ENCODE data around the gene TOM1L2.
A peak's percentile ranks its signal among the peaks of the same experiment; 100 is the strongest.

The TOM1L2 gene

GRCh38 chr17:17994271-17995069 is 22.3 kb upstream of the TOM1L2 start:
- DNase-seq (ENCODE audit: low read depth in 3 of 3): peak in 1 of 3 donors; percentile 17

- no peak for DNase-seq (ENCODE audit: low read depth in 3 of 3)
Measured at GRCh38 chr17:17993852-17994251, 21.7 kb upstream of the TOM1L2 start.

DNA sequence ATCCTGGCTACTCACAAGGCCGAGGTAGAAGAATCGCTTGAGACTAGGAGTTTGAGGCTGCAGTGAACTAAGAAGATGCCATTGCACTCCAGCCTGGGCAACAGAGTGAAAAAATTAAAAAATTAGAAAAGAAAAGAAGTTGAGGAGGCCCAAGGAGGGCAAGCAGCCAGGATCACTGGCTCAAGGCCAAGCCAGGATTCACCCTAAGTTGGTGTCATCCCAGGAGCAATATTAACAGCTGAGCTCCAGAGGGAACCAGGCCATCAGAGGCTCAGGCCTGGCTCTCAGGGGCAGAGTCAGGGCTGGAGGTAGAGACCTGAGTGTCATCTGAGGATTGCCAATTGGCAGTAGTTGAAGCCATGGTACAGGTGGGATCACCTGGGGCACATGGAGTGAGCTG is 21.2 kb upstream of the TOM1L2 start:
- no peak for DNase-seq (ENCODE audit: low read depth in 3 of 3)

GRCh38 chr17:17990282-17990681 is 18.1 kb upstream of the TOM1L2 start:
- no peak for DNase-seq (ENCODE audit: low read depth in 3 of 3)

DNA sequence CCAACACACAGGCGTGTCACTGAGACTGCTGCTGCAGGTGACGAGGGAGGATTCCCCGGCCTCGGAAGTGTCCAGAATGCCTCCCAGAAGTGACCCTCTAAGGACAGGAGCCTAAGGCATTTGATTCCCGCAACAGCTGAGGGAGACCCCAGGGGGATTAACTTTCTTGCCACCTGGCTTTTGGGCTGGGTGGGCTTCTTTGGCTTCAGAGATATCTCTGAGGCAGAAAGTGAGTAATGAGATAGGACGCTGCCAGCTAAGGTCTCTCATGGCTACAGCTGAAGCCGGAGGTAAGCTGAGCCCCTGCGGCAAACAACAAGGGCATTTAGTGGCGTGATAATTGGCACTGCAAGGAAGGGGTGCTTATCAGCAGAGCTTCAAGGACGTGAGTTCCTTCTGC is 17.4 kb upstream of the TOM1L2 start:
- no peak for DNase-seq (ENCODE audit: low read depth in 3 of 3)

- no peak for DNase-seq (ENCODE audit: low read depth in 3 of 3)
Measured at GRCh38 chr17:17989081-17989480, 16.9 kb upstream of the TOM1L2 start.

- DNase-seq (ENCODE audit: low read depth in 3 of 3): no peak
Measured at GRCh38 chr17:17988427-17988945, 16.3 kb upstream of the TOM1L2 start.

GRCh38 chr17:17987901-17988300 is 15.7 kb upstream of the TOM1L2 start:
- DNase-seq (ENCODE audit: low read depth in 3 of 3): no peak

- DNase-seq (ENCODE audit: low read depth in 3 of 3): no peak
Measured at GRCh38 chr17:17987187-17987896, 15.1 kb upstream of the TOM1L2 start.

DNA sequence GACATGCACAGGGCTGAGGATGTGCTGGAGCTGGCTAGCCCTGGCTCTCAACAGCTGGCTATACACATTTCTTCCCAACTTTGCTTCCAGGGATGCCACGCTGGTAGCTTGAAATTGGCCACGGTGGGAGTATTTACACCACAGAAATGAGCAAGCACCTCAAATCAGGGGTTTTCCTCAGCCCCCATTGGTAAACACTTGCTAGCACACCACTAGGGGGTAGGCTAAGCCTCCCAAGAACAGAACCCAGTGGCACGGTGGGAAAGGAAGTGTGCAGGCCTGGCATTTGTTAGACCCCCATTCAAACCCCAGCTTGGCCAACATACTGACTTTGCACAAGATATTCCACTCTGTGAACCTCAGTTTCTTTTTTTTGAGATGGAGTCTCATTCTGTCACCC is 13.4 kb upstream of the TOM1L2 start:
- no peak for DNase-seq (ENCODE audit: low read depth in 3 of 3)

GRCh38 chr17:17985153-17985552 is 13.0 kb upstream of the TOM1L2 start:
- DNase-seq (ENCODE audit: low read depth in 3 of 3): no peak

DNA sequence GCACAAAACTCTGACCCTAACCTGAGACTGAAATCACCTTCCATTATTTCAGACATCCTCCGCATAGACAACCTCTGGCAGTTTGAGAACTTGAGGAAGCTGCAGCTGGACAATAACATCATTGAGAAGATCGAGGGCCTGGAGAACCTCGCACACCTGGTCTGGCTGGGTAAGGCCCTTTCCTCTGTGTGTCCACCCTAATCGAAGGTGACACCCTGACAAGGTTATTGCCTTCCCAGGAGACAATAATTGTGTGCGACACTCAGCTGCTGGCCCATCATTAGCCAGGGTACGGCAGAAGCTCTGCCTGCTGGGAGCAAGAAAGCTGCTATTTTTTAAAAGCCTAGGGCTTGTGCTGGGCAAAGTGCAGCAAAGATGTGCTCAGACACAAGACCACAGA is 11.6 kb upstream of the TOM1L2 start:
- no peak for DNase-seq (ENCODE audit: low read depth in 3 of 3)

DNA sequence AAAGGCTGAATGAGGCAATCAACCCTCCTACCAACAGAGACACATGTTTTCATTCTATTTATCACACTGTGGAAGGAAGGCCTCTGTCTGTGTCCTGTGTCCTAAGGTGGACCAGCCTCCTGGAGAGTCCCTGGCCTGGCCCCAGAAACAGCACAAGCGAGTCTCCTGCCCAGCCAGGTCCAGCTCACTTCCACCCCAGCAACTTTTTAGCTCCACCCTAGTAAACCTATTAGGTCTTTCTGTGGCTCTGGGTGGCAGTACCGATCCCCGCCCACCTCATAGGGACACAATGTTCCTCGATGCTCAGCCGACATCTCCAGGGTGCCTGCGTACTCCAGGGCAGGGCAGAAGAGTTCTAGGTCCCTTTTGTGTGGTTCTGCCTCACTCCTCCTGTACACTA is 11.2 kb upstream of the TOM1L2 start:
- DNase-seq (ENCODE audit: low read depth in 3 of 3): no peak

DNA sequence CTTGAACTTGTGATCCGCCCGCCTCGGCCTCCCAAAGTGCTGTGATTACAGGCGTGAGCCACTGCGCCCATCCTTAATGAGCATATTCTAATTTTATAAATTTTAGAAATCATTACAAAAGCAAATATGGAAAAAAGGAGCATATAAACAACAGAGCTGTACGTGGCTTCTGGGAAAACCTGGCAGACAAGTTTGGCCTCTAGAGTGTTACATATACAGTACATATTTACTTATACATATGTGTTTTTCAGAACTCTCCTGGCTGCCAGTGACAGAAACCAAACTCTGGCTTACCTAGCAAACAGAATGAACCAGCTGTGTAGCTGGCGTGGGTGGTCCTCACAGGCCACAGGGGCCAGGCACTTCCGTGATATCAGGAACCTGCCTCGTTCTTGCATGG is 10.6 kb upstream of the TOM1L2 start:
- DNase-seq (ENCODE audit: low read depth in 3 of 3): no peak

- DNase-seq (ENCODE audit: low read depth in 3 of 3): no peak
Measured at GRCh38 chr17:17981330-17981729, 9.1 kb upstream of the TOM1L2 start.

GRCh38 chr17:17979778-17980177 is 7.6 kb upstream of the TOM1L2 start:
- DNase-seq (ENCODE audit: low read depth in 3 of 3): no peak

- no peak for DNase-seq (ENCODE audit: low read depth in 3 of 3)
Measured at GRCh38 chr17:17978481-17979424, 6.6 kb upstream of the TOM1L2 start.

DNA sequence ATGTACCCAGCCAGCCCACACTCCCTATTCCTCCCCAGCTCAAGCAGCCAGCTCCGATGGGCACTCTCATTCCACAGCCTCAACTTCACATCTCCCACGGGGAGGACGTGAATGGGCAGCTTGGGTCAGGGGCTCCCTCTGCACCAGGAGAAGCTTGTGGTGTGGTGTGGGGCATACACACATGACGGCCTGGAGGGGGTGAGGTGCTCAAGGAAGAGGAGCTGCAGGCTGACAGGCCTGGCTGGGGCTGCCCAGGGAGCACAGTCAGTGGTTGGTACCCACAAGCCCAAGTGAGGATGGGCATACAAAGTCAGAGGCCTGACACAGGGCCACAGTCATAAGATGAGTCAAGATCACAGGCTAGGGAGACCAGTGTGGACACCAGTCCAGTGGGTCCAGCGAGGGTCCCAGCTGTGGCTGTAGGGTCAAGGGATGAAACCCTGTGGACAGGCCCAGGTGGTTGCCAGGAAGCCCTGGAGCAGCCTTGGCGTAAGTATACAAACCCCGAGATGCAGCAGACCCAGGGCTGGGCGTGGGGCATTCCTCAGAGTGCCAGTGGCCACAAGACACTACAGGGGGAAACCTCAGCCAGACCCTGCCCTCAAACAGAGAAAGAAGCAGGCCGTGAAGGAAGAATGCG is 4.9 kb upstream of the TOM1L2 start:
- no peak for DNase-seq (ENCODE audit: low read depth in 3 of 3)

DNA sequence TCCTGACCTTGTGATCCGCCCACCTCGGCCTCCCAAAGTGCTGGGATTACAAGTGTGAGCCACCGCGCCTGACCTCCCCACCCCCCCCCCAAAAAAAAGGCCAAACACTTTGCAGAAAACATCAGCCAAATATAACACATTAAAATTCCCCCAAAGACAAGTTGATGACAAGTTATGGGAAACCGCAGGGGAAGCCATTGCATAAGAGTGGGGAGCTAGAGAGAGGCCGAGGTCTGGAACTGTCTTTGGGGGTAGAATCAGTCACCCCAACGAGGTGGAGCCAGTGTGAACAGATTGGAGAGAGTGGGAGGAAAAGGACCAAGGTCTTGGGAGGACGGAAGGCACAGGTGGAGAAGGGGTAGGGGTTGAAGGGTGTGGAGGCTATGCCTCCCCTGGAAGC is 3.2 kb upstream of the TOM1L2 start:
- no peak for DNase-seq (ENCODE audit: low read depth in 3 of 3)

DNA sequence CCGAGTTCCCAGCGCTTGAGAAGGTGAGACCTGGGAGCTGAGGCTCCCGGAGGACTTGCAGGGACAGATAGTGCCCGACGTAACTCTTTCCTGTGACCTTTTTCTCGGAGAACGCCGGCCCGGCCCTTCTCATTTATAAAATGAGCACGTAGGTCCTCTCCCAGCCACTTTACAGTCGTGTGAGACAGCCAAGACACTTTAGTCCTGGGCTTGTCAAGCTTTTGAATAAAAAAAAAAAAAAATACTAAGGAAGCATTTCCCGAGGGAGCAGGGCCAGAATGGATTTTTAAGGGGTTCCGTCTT is 703 bp upstream of the TOM1L2 start:
- no peak for DNase-seq (ENCODE audit: low read depth in 3 of 3)

DNA sequence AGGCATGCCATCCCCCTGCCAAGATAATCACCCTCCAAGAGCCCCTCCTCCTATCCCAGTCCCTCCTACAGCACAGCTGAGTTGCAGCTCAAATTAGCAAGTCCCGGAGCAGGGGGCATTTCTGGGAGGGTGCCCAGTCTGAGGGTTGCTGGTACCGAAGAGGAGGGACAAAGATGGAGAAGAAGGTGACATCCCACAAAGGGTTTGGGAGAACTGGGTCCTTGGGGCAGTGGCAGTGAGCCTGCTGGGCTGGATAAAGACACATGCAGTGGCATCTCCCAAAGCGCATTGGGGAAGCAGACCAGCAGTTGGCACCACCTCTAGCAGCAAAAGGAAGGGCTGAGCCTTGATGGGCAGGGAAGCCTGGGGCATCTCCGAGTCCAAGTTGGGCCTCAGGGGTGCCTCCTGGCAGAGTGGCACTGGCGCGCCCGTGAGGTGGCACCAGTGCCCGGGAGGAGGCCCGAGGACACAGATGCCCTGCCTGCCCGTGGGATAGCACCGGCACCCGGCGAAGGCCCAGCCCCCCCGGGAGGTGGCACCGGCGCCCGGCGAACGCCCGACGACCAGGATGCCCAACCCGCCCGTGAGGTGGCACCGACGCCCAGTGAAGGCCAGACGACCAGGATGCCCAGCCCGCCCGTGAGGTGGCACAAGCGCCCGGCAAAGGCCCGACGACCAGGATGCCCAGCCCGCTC is 622 bp downstream of the TOM1L2 start:
- DNase-seq (ENCODE audit: low read depth in 3 of 3): no peak
